IPS DF 4.7 (cell line): ENCODE measurements around the gene KLHDC10.
"Not testable (repeated sequence)": the region's sequence is repeated elsewhere in the genome, so short reads cannot be mapped to it uniquely, and the experiment has no call there.

ENCODE experiments used
- DNase-seq: peaks from one replicate; pipeline ENCODE4 v3.0.0-alpha.2; 2013; ENCODE audit warnings: low spot score; ENCODE audit errors: extremely low read depth

The KLHDC10 gene

GRCh38 chr7:130154501-130155317 lies 84.4 kb downstream of the KLHDC10 start:
- DNase-seq, result no peak

GRCh38 chr7:130156140-130156539 lies 85.8 kb downstream of the KLHDC10 start:
- no peak for DNase-seq

GRCh38 chr7:130157700-130158099 lies 87.4 kb downstream of the KLHDC10 start:
- no peak for DNase-seq

- no peak for DNase-seq
Observed at GRCh38 chr7:130160023-130160422, 89.7 kb downstream of the KLHDC10 start.

- no peak for DNase-seq
Observed at GRCh38 chr7:130160455-130160854, 90.1 kb downstream of the KLHDC10 start.

- DNase-seq, result no peak
Observed at GRCh38 chr7:130162196-130162595, 91.9 kb downstream of the KLHDC10 start.

- no peak for DNase-seq
Observed at GRCh38 chr7:130174237-130174959, 104.1 kb downstream of the KLHDC10 start.

- DNase-seq, result no peak
Observed at GRCh38 chr7:130178251-130178650, 107.9 kb downstream of the KLHDC10 start.

GRCh38 chr7:130179631-130180030 lies 109.3 kb downstream of the KLHDC10 start:
- no peak for DNase-seq

- DNase-seq, result no peak
Observed at GRCh38 chr7:130180571-130181262, 110.4 kb downstream of the KLHDC10 start.

- DNase-seq, result no peak
Observed at GRCh38 chr7:130181263-130181605, 110.9 kb downstream of the KLHDC10 start.

GRCh38 chr7:130182990-130183389 lies 112.7 kb downstream of the KLHDC10 start:
- DNase-seq, result no peak

- DNase-seq, result not testable (repeated sequence)
Observed at GRCh38 chr7:130184349-130184748, 114.0 kb downstream of the KLHDC10 start.
